Measurements from ENCODE around the gene MRTFB. TPM values are rescaled to one million over a fixed set of nuclear protein-coding genes. Genes with fewer than 3 reads are reported as not detected.

Gene MRTFB
- total RNA-seq, 2 experiments from 2014 or later, result 18.0 to 19.4 TPM

DNA sequence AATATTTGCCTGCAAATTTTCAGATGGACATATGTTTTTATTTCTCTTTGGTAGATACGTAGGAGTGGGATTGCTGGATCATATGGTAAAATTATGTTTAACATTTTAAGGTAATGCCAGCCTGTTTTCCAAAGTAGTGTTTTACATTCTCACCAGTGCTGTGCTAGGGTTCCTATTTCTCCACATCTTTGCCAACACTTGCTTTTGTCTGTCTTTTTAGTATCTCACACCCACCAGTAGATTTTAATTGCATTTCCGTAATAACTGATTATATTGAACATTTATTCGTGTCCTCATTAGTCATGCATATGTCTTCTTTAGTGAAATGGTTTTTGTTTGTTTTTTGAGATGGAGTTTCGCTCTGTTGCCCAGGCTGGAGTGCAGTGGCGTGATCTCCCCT, 58.4 kb downstream of the MRTFB start:
- Mint-ChIP-seq H3K27ac (no peak overlapping the region), H3K4me3 (no peak overlapping the region), H3K4me1 (ENCODE audit: low read depth) (peaks cover 11% of the 10 kb centered on the region), H3K27me3 (no peaks in the 10 kb centered on the region), H3K9me3 (no peaks in the 10 kb centered on the region), H3K36me3 (ENCODE audit: low read depth) (peaks cover 2% of the 10 kb centered on the region)
- H3K4me1 ChIP-seq (ENCODE audit: insufficient read depth, low read length), result no peaks in the 10 kb centered on the region
- H3K27ac ChIP-seq (ENCODE audit: low read depth in 1 of 2, low read length in 2 of 2), result no peak overlapping the region
- intact Hi-C loops (cut with DNase I, micrococcal nuclease), result no loop called here
- H3K36me3 ChIP-seq (ENCODE audit: insufficient read depth, low read length), result no peaks in the 10 kb centered on the region
- ATAC-seq (ENCODE audit: poor library complexity) (no peak), DNase-seq (no peak)
- H3K4me3 ChIP-seq (ENCODE audit: low read length), result no peak overlapping the region
- POLR2A ChIA-PET, result no interaction called here
- no peaks in the 10 kb centered on the region for H3K27me3 ChIP-seq (ENCODE audit: control insufficient read depth in 1 of 2, insufficient read depth in 2 of 2, low read length in 2 of 2)
- H3K9me3 ChIP-seq (ENCODE audit: control insufficient read depth in 1 of 2, insufficient read depth in 1 of 2, low read length in 2 of 2), result no peaks in the 10 kb centered on the region
- CTCF ChIA-PET, result no interaction called here
- TF ChIP-seq, protein P1, sequence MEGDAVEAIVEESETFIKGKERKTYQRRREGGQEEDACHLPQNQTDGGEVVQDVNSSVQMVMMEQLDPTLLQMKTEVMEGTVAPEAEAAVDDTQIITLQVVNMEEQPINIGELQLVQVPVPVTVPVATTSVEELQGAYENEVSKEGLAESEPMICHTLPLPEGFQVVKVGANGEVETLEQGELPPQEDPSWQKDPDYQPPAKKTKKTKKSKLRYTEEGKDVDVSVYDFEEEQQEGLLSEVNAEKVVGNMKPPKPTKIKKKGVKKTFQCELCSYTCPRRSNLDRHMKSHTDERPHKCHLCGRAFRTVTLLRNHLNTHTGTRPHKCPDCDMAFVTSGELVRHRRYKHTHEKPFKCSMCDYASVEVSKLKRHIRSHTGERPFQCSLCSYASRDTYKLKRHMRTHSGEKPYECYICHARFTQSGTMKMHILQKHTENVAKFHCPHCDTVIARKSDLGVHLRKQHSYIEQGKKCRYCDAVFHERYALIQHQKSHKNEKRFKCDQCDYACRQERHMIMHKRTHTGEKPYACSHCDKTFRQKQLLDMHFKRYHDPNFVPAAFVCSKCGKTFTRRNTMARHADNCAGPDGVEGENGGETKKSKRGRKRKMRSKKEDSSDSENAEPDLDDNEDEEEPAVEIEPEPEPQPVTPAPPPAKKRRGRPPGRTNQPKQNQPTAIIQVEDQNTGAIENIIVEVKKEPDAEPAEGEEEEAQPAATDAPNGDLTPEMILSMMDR (IDR thresholded peaks at IDR 0.05), result no peak

DNA sequence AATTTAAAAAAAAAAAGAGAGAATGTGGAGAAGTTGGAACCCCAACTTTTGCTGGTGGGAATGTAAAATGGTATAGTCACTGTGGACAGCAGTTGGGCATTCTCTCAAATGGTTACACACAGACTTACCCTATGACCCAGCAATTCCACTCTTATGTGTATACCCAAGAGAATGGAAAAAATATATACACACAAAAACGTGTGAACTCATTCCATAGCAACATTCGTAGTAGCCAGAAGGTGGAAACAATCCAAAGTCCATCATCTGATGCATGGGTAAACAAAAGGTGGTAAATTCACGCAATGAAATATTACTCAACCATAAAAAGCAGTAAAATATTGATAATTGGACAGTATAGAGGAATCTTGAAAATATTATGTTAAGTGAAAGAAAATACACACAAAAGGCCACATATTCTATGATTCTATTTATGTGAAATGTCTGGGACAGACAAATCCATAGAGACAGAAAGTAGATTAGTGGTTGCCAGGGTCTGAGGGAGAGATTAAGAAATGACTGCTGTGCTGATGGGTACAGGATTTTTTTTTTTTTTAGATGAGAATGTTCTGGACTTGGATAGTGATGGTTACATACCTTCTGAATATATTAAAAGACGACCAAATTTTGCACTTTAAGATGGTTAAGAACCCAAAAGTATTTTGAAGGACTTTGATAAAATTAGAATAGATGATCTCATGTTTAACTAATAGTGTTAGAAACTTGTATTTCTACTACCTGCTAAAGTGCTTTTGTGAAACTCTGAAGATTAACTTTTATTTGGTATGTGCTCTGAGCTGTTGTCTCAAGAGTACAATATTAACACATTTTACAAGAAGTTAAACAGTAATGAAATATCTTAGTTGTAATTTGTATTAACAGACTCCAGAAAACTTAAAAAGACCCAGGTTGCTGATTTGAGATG, 60.9 kb downstream of the MRTFB start:
- Mint-ChIP-seq H3K9me3 (no peaks in the 10 kb centered on the region), H3K27me3 (no peaks in the 10 kb centered on the region)
- no peak for ATAC-seq (ENCODE audit: poor library complexity)

DNA sequence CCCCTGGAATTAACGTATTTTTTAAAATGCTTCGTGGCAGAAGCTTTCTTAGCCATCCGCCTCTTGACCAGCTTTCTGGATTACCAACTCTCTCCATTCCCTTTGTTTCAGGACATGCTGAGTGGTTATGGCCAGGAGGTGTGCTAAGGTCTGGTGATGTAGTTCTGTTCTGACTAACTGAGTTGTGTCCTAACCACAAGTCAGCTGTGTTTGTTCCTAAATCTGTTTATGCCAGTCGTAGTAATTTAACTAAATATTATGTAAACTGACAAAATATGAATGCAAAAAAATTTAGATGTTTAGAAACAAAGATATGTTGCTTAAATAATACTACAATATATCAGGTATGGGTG, 61.6 kb downstream of the MRTFB start:
- no peak overlapping the region for H3K27ac ChIP-seq (ENCODE audit: low read depth in 1 of 2, low read length in 2 of 2)
- H3K27me3 Mint-ChIP-seq, result no peaks in the 10 kb centered on the region
- no peak overlapping the region for H3K4me3 ChIP-seq (ENCODE audit: low read length)
- H3K4me1 ChIP-seq (ENCODE audit: insufficient read depth, low read length), result no peaks in the 10 kb centered on the region
- intact Hi-C loops (cut with DNase I, micrococcal nuclease), result no loop called here
- peaks cover 19% of the 10 kb centered on the region for H3K36me3 Mint-ChIP-seq (ENCODE audit: low read depth)
- DNase-seq (no peak), ATAC-seq (ENCODE audit: poor library complexity) (no peak)
- H3K4me1 Mint-ChIP-seq (ENCODE audit: low read depth), result no peaks in the 10 kb centered on the region
- H3K36me3 ChIP-seq (ENCODE audit: insufficient read depth, low read length), result no peaks in the 10 kb centered on the region
- H3K27me3 ChIP-seq (ENCODE audit: control insufficient read depth in 1 of 2, insufficient read depth in 2 of 2, low read length in 2 of 2), result no peaks in the 10 kb centered on the region
- no peak overlapping the region for H3K27ac Mint-ChIP-seq
- no peak overlapping the region for H3K4me3 Mint-ChIP-seq
- ChIA-PET POLR2A (no interaction called here), CTCF (no interaction called here)
- H3K9me3 Mint-ChIP-seq, result no peaks in the 10 kb centered on the region
- TF ChIP-seq, protein P1 (IDR thresholded peaks at IDR 0.05), result no peak
- H3K9me3 ChIP-seq (ENCODE audit: control insufficient read depth in 1 of 2, insufficient read depth in 1 of 2, low read length in 2 of 2), result no peaks in the 10 kb centered on the region

More for the DNA sequence above, 60.9 kb downstream of the MRTFB start:
- ChIA-PET POLR2A (no interaction called here), CTCF (no interaction called here)
- no peak overlapping the region for H3K27ac Mint-ChIP-seq
- no peaks in the 10 kb centered on the region for H3K4me1 Mint-ChIP-seq (ENCODE audit: low read depth)
- Histone ChIP-seq H3K4me1 (ENCODE audit: insufficient read depth, low read length) (no peaks in the 10 kb centered on the region), H3K27ac (ENCODE audit: low read depth in 1 of 2, low read length in 2 of 2) (no peak overlapping the region), H3K27me3 (ENCODE audit: control insufficient read depth in 1 of 2, insufficient read depth in 2 of 2, low read length in 2 of 2) (no peaks in the 10 kb centered on the region), H3K36me3 (ENCODE audit: insufficient read depth, low read length) (no peaks in the 10 kb centered on the region), H3K4me3 (ENCODE audit: low read length) (no peak overlapping the region), H3K9me3 (ENCODE audit: control insufficient read depth in 1 of 2, insufficient read depth in 1 of 2, low read length in 2 of 2) (no peaks in the 10 kb centered on the region)
- TF ChIP-seq, protein P1 (IDR thresholded peaks at IDR 0.05), result no peak
- peaks cover 16% of the 10 kb centered on the region for H3K36me3 Mint-ChIP-seq (ENCODE audit: low read depth)
- intact Hi-C loops (cut with DNase I, micrococcal nuclease), result no loop called here
- no peak overlapping the region for H3K4me3 Mint-ChIP-seq
- DNase-seq, result no peak
